Measurements from ENCODE around the gene TRRAP.
"Not testable (repeated sequence)": the region's sequence is repeated elsewhere in the genome, so short reads cannot be mapped to it uniquely, and the experiment has no call there.

Gene TRRAP

GRCh38 chr7:99035723-99036545 lies 157.6 kb downstream of the TRRAP start:
- no peak for DNase-seq (ENCODE audit: low read depth)
- no peak overlapping the region for H3K4me3 ChIP-seq (ENCODE audit: low read depth, low read length)

- DNase-seq (ENCODE audit: low read depth), result no peak
- no peak overlapping the region for H3K4me3 ChIP-seq (ENCODE audit: low read depth, low read length)
Measured at GRCh38 chr7:99036546-99037111, 158.3 kb downstream of the TRRAP start.

- DNase-seq (ENCODE audit: low read depth), result no peak
- no peak overlapping the region for H3K4me3 ChIP-seq (ENCODE audit: low read depth, low read length)
Measured at GRCh38 chr7:99037327-99037940, 159.1 kb downstream of the TRRAP start.

- H3K4me3 ChIP-seq (ENCODE audit: low read depth, low read length), result no peak overlapping the region
- DNase-seq (ENCODE audit: low read depth), result no peak
Measured at GRCh38 chr7:99038086-99038855, 159.9 kb downstream of the TRRAP start.

GRCh38 chr7:99039384-99039891 lies 161.1 kb downstream of the TRRAP start:
- DNase-seq (ENCODE audit: low read depth), result no peak
- no peak overlapping the region for H3K4me3 ChIP-seq (ENCODE audit: low read depth, low read length)

- H3K4me3 ChIP-seq (ENCODE audit: low read depth, low read length), result no peak overlapping the region
- DNase-seq (ENCODE audit: low read depth), result peak; percentile 45
Measured at GRCh38 chr7:99040104-99040958, 162.0 kb downstream of the TRRAP start.

- no peak overlapping the region for H3K4me3 ChIP-seq (ENCODE audit: low read depth, low read length)
- no peak for DNase-seq (ENCODE audit: low read depth)
Measured at GRCh38 chr7:99041526-99041925, 163.2 kb downstream of the TRRAP start.

GRCh38 chr7:99042957-99043356 lies 164.6 kb downstream of the TRRAP start:
- no peak for DNase-seq (ENCODE audit: low read depth)
- H3K4me3 ChIP-seq (ENCODE audit: low read depth, low read length), result no peak overlapping the region

GRCh38 chr7:99044858-99045257 lies 166.5 kb downstream of the TRRAP start:
- not testable (repeated sequence) for H3K4me3 ChIP-seq (ENCODE audit: low read depth, low read length); DNase-seq (ENCODE audit: low read depth)

- H3K4me3 ChIP-seq (ENCODE audit: low read depth, low read length); DNase-seq (ENCODE audit: low read depth): not testable (repeated sequence)
Measured at GRCh38 chr7:99046262-99046661, 167.9 kb downstream of the TRRAP start.

- H3K4me3 ChIP-seq (ENCODE audit: low read depth, low read length), result no peak overlapping the region
- DNase-seq (ENCODE audit: low read depth), result no peak
Measured at GRCh38 chr7:99046722-99047121, 168.4 kb downstream of the TRRAP start.

- no peak overlapping the region for H3K4me3 ChIP-seq (ENCODE audit: low read depth, low read length)
- DNase-seq (ENCODE audit: low read depth), result no peak
Measured at GRCh38 chr7:99047526-99048077, 169.3 kb downstream of the TRRAP start.

GRCh38 chr7:99050971-99051370 lies 172.6 kb downstream of the TRRAP start:
- no peak for DNase-seq (ENCODE audit: low read depth)

GRCh38 chr7:99054781-99055180 lies 176.4 kb downstream of the TRRAP start:
- H3K4me3 ChIP-seq (ENCODE audit: low read depth, low read length), result no peak overlapping the region
- no peak for DNase-seq (ENCODE audit: low read depth)

More at GRCh38 chr7:99050971-99051370, 172.6 kb downstream of the TRRAP start:
- H3K4me3 ChIP-seq (ENCODE audit: low read depth, low read length), result no peak overlapping the region

GRCh38 chr7:99061001-99061776 lies 182.9 kb downstream of the TRRAP start:
- no peak overlapping the region for H3K4me3 ChIP-seq (ENCODE audit: low read depth, low read length)
- no peak for DNase-seq (ENCODE audit: low read depth)

Data from skeletal muscle cell (primary cell).